HG03045 (cell line): ENCODE results near the gene MRPL23.

ENCODE experiments used
- ATAC-seq: cut with Tn5 transposase; IDR thresholded peaks from one replicate; pipeline ENCODE4 v1.9.1; 2021; ENCODE audit warnings: mild to moderate bottlenecking, moderate library complexity; ENCODE audit not compliant: unreplicated experiment

Gene MRPL23

DNA sequence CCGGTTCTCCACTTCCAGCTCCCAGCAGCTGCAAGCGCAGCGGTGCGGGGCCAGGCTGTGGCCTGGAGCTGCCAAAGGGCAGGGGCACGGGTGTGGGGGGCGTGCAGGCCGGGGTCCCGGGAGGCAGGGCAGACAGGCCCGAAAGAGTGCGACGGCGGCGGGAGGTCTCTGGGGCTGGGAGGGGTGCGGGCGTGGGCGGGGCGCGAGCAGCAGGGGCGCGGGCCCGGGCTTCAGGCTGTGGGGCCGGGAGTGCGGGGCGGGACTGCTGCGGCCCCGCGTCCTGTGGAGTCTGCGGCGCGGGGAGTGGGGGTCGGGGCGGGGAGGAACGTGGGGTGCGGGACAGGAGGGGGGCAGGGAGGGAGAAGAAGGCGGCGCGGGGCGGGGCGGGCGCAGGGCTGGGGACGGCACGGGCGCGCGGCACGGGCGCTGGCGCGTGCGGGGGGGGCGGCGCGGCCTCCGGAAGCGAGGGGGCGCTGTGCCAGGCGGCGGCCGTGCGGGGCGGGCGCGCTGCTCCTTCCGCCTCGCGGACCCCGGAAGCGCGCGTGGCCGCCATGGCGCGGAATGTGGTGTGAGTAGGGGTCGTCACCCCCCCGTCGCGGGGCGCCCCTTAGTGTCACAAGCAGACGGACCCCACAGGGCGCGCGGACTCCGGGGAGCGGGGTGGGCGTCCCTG, at the start of gene MRPL23:
Gene MRPL23, plus strand, starts transcription at position 521 of the 673 bp plus-strand sequence. Its CDS starts 31 bp downstream, at position 552.
- ATAC-seq, result no peak

DNA sequence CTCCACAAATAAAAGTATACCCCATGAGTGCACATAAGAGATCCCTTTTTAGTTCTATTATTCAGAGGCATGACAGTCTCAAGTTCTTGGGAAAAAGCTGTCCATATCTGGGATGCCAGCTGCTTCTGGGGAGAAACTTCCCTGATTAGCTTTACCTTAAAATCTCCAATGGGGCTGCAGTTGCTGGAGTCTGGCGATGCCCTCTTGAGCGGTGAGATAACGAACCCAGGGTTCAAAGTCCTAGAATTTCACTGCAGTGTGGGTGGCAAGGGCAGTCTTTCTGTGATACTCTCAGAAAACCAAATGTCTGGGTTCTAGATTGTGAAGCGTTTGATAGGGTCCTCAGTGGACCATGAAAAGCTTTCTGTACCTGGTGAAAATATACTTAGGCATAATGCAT, 48.0 kb upstream of the MRPL23 start:
- no peak for ATAC-seq

DNA sequence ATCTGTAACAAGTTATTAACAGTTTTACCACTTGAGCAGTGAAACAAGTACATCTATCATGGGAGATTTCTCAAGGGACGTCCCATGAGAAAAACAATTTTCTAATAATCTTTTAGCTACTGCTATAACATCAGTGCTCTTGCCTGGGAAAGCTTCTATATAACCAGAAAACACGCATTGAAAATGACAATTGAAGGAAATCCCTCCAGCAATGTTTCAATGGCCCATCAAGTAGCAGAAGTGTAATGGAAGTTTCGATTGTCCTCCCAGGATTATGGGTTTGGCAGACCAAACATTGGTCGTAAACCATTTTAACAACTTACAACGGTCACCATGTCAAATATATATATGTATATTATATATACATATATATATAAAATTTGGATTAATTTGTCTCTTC, 47.4 kb upstream of the MRPL23 start:
- no peak for ATAC-seq

DNA sequence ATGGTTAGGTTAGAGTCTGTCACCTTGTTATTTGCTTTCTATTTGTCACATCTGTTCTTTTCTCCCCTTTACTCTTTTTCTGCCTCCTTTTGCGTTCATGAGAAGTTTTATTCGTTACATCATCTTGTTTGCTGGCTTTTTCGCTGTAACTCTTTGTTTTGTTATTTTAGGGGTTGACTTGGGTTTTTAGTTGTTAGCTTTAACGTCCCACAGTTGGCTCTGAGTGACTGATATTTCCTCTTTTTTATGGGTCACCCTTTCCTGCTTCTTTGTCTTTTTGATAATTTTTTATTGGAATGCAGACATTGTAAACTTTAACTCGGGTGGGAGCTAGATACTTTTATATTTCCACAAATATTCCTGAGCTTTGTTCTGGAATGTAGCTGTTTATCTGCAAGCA, 41.0 kb upstream of the MRPL23 start:
- no peak for ATAC-seq

DNA sequence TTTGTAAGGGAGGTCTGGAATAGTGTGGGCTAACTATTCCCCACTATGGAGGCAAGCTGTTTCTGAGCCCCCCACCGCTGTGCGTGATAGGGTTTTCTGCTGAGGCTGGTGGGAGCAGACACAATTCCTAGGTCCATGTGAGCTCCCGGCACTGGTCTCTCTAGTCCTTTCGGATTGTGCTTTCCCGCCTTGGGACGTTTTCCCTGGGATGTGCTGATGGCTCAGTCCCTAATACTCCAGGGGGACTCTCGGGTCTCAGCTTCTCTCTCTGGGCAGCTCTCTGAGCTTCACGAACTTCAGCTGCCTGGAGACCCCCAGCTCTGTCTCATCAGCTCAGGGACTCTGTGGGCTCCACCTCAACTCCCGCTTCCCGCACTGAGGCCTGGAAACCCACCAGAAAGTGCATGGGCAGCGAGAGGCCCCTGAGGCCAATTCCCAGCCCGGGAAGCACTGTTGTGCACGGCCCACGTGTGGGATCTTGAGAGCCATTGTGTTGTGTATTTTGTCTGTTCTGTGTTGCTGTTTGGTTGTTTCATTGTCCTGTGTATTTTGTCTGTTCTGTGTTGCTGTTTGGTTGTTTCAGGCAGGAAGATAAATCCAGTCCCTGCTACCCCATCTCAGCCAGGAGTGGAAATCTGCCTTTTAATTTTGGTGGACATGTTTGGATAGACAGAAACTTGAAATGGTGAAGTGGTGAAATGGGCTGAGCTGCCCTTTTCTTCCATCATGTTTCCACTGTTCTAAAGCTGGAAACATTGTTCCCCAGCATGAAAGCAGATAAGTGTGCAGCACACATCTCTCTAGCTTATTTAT, 40.3 kb upstream of the MRPL23 start:
- ATAC-seq, result no peak

DNA sequence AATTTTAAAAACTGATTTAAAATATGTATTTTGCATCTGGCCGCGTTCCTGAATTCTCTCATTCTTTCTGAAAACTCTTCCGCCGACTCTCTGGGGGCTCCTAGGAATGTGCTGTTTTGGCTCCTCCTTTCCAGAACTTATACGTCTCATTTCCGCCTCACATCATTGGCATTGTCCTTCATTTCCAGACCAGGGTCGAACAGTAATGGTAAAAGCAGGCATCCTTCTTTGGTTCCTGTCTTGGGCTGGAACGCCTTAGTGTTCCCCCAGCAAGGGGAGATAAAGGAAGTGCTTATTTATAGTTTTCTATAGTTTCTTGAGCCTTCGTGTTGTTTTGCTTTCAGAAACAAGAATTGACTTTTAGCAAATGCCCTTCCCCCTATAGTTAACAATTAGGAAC, 38.5 kb upstream of the MRPL23 start:
- ATAC-seq, result no peak

DNA sequence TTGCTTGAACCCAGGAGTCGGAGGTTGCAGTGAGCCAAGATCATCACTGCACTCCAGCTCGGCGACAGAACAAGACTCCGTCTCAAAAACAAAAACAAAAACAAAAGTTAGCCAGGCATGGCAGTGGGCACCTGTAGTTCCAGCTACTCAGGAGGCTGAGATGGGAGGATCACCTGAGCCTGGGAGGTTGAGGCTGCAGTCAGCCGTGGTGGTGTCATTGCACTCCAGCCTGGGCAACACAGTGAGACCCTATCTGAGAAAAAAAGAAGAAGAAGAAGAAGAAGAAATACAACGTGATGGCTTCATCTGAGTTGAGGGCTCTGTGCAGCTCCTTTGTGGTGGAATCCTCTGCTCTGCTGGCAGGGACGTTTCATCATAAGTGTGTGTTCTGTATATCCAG, 37.6 kb upstream of the MRPL23 start:
- no peak for ATAC-seq

DNA sequence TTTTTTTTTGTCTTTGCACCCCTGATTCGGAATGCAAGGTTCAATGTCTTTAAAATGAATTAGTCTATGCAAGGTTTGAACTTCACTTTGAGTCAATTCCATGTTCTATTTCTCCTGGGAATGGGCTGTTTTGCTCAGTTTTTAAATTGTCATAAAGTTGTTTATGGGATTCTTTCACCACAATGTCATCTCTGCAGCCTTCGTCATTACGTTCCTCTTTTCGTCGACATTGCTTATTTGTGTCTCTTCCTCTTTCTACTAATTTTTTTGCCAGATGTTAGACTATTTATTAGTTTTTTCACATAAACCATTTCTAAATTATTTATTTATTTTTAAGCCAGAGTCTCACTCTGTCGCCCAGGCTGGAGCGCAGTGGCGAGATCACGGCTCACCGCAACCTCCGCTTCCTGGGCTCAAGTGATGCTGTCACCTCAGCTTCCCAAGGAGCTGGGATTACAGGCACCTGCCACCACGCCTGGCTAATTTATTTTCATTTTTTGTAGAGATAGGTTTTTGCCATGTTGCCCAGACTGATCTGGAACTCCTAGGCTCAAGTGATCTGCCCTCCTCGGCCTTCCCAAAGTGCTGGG, 34.7 kb upstream of the MRPL23 start:
- ATAC-seq, result no peak

DNA sequence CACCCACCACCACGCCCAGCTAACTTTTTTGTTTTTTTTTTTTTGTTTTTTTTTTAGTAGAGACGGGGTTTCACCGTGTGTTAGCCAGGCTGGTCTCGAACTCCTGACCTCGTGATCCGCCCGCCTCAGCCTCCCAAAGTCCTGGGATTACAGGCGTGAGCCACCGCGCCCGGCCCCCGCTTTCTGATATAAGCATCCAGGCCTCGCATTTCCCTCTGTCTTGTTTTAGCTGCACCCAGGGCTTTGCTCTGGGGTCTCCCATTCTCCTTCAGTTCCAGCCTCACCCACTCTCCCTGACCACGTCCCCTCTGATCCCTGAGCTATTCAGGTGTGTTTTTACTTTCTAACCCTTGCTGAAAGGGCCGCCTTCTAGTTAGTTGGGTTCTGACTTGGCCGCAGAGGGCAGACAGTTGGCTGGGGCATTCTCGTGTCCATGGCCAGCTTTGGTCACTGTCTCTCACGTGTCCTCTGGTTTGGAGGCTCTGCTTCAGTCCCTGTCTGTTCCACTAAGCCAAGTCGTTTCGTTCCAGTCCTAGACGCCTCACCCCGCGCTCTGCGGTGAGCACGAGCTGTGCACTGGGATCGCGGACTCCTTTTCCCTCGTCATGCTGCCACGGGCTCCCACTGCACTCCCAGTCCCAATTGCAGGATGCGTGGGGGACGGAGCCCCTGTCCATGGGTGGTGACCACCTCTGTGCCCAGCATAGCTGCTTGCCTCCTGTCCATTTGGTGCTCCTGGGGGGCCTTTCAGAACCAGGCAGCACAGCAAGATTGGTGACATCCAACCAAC, 33.7 kb upstream of the MRPL23 start:
- ATAC-seq, result no peak

DNA sequence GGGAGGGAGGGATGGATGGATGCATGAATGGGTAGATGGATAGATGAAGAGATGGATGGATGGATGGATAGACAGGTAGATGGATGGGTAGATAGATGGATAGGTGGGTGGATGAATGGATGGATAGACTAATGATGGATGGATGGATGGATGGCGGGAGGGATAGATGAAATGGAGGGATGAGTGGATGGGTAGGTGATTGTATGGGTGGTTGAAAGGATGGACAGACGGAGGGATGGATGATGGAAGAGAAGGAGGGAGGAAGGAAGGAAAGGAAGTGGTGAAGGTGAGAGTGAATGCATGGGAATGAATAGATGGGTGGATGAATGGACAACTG, 31.4 kb upstream of the MRPL23 start:
- no peak for ATAC-seq

DNA sequence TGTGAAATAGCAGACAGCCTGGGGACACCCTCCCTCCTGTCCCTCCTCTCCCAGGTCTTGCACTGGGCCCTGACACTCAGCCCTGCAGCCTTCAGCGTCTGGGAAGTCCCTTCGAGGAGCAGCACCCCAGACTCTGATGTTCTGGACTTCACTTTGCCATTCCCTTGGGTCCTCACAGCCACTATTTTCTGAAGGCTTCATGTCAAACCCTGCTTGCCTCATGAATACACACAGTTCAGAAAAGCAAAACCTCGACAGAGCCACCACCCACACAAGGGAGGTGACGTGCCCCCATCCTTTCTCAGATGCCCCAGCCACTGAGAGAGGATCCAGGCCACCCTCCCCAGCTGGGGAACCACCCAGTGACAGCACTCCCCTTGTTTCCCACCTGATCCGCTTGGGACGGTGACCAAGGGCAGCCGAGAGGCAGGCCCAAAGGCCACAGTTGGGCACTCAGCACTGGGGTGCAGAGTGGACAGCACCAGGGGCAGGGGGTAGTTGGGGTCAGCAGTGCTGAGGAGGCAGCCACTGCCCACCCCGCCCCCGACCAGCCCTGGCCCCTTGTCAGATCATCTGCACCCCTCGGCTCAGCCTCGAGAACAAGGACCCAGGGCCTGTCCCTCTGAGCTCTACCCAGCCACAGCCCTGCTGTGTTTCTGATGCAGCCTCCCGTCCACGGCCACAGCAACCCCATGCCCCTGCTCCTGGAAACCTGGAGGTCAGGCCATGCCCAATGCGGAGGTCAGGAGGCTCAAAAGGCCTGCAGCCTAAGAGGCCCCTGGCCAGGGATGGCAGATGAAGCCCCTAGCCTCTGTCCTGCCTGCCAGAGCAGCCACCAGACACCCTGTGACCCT, 30.8 kb upstream of the MRPL23 start:
- no peak for ATAC-seq

DNA sequence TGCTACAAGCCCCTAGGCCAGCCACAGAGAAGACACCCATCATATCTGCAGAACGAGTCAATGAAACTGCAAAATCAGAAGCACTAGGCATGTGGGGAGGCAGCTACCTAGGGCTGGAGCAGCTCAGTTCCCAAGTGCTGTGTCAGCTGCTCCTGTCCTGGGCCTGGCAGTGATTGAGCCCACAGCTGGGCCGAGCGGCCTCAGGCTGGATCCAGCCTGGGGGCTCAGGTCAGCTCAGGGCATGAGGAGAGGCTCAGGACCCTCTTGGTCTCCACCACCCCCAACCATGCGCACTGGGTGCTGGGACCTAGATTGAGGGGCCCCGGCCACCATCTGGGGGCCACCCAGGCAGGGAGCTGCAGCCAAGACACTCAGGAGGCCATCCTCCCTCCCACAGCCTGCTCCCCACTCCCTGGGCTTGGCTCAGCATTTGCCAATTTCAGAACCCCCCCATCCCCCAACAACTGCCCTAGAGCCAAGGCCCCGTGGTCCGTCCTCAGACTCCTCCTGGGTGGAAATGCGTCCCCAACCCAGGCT, 30.1 kb upstream of the MRPL23 start:
- no peak for ATAC-seq

DNA sequence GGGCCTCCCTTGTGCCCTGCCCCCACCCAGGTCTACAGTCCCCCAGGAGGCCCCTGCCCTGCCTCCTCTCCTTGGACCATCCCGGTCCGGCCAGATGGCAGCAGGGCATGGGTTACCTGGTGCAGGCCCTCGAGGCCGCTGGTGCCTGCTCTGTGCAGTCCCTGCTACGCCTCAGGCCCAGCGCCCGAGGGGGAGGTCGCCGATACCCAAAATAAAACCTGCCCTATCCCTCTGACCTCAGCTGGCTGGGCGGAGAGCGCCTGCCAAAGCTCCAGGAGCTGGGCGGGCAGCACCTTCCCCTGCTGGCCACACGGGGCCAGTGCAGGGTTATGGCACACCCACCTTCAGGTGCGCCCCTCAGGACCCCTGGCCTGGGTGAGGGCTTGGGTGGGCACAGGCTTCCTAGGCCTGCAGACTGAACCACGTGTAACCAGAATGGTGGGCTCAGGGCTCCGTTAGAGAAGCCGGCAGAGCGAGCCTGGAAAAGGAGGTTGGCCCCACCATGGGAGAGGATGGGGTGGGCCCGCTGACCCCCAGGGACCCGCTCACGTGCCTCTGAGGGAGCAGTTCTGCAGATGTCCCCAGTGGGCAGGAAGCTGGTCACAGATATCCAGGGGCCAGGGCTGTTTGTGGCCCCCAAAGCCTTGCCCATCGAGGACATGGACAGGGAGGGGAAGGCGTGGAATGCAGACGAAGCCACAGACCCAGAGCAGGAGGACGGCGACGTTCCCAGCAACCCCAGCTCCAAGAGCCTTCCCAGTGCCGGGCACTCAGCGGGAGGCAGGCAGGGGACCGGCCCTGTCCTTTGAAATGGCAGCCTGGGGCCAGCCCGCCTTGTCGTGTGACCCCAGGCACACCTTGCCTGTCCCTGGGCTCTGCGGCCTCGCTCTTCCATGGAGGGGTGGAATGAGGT, 29.4 kb upstream of the MRPL23 start:
- no peak for ATAC-seq

DNA sequence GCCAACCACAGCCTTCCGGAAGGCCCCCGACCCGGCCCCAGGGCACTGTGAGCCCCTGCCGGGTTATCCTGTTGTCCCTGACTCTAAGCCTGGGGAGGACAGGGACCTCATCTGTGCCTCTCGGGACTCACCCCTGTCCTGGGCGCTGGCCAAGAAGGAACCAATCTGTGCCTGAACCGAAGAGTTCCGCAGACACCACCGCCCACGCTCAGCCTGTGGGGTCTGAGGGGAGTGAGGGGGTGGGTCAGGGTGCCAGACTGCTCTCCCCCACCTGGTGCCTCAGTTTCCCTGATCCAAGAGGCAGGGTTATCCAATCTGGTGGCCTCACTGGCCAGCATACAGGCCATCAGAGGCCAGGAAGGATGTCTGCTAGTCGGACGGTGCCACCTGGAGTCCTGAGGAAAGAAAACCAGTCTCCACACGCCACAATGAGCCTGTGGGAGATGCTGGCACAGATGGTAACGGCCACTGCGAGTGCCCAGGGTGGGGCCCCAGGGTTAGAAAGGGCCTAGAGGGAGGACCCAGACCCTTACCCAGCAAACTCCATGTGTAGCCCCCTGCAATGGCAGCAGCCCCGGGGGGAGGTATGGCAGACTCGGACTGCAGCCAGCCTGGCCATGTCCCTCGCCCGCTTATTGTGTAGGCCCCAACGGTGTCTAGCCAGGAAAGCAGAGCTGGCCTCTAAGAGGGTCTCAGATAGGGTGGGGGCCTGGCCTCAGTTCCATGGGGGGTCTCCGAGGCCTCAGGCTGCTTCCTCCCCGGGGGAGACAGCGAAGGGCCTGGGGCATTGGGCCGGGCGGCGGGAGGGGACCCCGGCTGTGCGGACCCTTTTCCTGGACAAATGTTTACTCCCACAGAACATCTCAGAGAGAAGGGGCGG, 28.5 kb upstream of the MRPL23 start:
- no peak for ATAC-seq

DNA sequence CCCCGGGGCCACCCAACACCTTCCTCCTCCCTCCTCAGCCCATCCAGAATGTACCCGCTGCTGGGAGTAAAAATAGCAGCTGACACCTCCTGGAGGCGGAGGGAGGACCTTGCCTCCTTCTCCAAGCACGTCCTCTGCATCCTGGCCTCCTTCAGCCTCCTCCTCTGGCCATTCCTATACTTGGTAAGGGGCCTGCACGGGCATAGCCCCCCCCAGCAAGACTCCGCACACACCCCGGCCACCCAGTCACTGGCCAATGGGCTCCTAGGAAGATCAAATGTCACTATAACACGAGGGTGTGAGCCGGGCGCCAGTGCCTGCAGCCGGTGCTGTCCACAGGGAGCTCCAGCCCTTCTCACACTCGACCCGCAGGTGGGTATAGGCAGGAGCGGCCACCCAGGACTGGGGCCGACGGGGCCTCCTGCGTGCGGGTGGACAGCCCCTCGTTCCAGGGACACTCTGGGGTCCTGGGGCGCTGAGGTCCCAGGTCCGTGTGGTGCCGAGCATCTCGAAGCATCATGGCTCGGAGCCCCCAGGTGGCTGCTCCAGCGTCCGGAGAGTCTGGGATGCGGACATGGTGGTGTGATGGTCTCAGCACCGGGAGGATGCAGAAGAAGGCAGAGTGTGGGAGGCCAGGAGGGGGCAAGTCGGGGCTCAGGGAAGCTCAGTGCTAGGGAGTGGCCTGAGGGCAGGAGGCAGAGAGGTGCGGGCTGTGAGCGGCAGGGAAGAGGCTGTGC, 27.6 kb upstream of the MRPL23 start, which contains the start of gene TNNT3:
Gene TNNT3, plus strand, starts transcription at position 313 of the 737 bp plus-strand sequence. CDS start 3,172 bp downstream, outside the sequence.
- no peak for ATAC-seq

DNA sequence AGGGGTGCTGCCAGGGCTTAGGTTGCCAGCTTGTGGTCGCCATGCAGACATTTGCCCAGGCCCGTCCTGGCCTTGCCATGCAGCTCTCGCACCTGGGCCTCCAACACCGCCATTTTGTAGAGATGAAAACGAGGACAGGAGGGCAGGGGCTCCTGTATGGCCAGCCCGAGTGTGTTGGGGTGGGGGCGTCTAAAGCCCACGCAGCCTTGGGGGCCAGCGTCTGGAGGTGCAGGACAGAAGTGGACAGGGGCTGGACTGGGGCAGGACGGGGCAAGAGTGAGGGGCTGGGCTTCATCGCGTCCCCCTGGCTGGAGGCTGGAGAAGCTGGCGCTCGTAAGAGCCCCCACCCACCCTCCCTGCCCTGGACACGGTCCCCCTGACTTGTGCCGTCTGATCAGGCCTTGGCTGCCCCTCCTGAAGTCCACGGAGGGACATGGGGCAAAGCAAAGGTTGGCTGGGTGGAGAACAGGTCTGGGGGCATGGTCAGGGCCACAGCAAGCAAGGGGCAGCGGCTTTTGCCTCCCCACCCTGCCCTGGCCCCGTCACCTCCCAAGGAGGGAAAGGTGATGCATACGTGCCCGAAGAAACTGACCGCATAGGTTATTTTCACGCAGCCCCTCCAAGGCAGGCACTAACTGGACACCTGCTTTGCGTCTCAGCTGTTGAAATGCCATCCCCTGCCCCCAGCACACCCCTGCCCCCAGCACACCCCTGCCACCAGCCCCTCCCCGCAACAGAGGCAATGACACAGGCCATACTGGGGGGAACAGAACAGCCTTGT, 26.8 kb upstream of the MRPL23 start:
- no peak for ATAC-seq
